ENCODE measurements around the gene METTL9.

DNA sequence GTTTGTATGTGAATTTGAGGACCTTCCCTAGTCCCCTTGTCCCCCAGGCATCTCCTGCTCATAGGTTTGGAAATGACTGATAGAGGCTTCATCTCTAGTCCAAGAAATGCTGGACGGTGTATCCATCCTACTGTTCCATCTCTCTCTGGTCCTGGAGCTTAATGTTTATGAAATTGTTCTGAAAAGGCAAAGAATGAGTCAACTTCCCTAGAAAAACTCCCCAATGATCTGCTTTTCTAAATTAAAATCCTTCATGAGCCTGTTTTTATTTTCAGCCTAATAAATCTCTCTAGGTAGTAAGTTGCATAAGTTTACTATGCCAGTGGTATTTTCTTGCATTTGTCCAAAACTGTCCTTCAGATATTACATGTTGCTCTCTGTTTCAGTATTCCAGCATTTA, 55.1 kb downstream of the METTL9 start:
- TF ChIP-seq, protein P1, sequence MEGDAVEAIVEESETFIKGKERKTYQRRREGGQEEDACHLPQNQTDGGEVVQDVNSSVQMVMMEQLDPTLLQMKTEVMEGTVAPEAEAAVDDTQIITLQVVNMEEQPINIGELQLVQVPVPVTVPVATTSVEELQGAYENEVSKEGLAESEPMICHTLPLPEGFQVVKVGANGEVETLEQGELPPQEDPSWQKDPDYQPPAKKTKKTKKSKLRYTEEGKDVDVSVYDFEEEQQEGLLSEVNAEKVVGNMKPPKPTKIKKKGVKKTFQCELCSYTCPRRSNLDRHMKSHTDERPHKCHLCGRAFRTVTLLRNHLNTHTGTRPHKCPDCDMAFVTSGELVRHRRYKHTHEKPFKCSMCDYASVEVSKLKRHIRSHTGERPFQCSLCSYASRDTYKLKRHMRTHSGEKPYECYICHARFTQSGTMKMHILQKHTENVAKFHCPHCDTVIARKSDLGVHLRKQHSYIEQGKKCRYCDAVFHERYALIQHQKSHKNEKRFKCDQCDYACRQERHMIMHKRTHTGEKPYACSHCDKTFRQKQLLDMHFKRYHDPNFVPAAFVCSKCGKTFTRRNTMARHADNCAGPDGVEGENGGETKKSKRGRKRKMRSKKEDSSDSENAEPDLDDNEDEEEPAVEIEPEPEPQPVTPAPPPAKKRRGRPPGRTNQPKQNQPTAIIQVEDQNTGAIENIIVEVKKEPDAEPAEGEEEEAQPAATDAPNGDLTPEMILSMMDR (IDR thresholded peaks at IDR 0.05), result no peak
- no peak for TF ChIP-seq POLR2A (IDR thresholded peaks at IDR 0.05)

Data from uterus (tissue), 2 donors.